Hematopoietic multipotent progenitor cell treated with erythropoietin and hydrocortisone succinate and interleukin-3 and kit ligand, for 6 days (in vitro differentiated cells): ENCODE measurements around the gene ZNF668.
A peak's percentile ranks its signal among the peaks of the same experiment; 100 is the strongest.
"Not testable (repeated sequence)": the region's sequence is repeated elsewhere in the genome, so short reads cannot be mapped to it uniquely, and the experiment has no call there.

ENCODE experiments used
- DNase-seq: peaks from one replicate; pipeline ENCODE4 v3.0.0-alpha.2; 2015

The ZNF668 gene

DNA sequence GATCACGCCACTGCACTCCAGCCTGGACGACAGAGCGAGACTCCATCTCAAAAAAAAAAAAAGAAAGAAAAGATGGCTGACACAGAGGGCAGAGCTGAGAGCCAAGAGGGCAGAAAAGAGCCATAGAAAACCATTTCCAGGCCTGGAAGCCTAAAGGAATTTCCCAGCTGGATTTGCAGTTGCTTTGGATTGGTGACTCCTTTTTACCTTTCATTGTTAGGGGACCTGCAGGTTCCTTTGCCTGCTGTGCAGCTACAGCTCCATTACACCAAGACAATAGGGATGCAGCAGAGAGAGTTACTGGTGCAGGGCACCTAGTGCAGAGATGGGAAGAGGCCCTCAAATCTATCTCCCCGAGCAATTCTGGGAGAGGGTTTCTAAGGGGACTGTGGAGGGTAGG is 18.4 kb downstream of the ZNF668 start:
- no peak for DNase-seq

DNA sequence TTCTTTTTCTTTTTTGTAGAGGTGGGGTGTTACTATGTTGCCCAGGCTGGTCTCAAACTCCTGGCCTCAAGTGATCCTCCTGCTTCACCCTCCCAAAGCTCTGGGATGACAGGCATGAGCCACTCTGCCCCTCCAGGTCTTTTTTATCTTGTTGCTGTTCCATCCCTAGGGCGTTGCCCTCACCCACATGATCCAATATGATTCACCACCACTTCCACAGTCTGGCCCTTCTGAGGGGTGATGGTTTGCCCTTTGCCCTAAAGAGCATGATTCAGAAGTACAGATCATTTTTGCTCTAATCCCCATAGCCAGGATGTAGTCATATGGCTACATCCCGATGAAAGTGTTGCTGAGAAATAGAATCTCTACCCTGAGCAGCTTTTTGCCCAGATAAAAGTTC is 21.9 kb downstream of the ZNF668 start:
- peak; percentile 68 for DNase-seq

DNA sequence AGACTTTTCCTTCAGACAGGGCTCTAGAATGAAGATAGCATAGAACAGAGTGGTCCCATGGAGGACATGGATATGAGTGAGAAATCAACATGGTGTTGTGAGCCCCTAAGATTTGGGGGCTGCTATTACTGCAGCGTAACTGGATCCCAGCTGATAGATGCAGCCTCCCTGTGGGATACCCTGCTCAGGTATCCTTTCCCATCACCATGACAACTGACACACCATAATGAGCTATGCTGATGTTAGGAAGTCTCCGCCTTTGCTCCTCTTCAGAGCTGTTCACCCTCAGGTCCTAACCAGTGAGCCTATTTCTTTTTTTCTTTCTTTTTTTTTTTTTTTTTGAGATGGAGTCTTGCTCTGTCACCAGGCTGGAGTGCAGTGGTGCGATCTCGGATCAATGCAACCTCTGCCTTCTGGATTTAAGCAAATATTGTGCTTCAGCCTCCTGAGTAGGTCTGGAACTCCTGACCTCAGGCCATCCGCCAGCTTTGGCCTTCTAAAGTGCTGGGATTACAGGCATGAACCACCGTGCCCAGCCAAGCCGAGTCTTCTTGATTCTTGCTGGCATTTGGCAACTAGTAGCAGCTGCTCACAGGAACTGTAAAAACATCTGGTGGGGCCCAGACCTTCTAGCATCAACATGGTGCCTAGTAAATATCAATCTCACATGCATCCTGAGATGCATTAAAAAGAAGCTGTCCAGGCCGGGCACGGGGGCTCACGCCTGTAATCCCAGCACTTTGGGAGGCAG is 23.6 kb downstream of the ZNF668 start:
- DNase-seq, result no peak

- no peak for DNase-seq
Measured at GRCh38 chr16:31043898-31044481, 30.1 kb downstream of the ZNF668 start.

- DNase-seq, result no peak
Measured at GRCh38 chr16:31043352-31043751, 30.7 kb downstream of the ZNF668 start.

DNA sequence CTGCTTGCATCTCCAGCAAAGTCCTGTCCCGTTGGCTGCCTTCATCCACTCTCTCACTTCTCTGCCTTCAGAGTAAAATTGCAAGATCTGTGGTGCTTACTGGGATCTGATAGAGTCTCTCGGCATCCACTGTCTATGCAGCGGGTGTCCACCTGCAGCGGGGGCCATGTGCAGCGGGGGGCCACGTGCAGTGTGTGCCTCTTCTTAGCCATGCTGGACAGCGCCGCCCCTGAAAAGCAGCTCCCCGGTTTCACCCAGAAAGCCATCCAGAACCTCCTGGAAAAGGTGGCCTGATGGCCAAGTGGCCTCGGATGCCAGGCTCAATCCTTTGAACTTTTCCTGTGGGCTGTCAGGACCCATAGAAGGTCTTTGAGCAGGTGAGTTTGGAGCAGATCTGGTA is 31.2 kb downstream of the ZNF668 start:
- DNase-seq, result no peak

- DNase-seq, result no peak
Measured at GRCh38 chr16:31038993-31039392, 35.0 kb downstream of the ZNF668 start.

DNA sequence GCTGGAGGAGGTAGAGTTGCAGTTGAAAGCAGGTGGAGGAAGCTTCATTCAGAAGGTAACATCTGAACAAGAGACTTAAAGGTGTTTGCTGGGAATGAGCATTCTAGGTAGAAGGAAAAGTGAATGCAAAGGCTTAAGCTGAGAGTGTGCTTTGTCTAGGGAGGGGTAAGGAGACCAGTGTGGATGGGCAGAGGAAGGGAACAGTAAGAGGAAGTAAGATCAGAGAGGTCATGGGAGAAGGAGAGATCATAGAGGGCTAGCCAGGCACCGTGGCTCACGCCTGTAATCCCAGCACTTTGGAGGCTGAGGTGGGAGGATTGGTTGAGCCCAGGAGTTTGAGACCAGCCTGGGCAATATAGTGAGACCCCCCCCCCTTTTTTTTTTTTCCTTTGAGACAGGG is 37.3 kb downstream of the ZNF668 start:
- DNase-seq, result no peak

GRCh38 chr16:31033709-31034492 is 40.1 kb downstream of the ZNF668 start:
- peak; percentile 96 for DNase-seq

- peak; percentile 98 for DNase-seq
Measured at GRCh38 chr16:31032736-31033708, 41.0 kb downstream of the ZNF668 start, which contains the start of gene STX4. STX4 (plus strand) TSS chr16:31033558; CDS start chr16:31033806, 248 bp downstream.

- DNase-seq, result no peak
Measured at GRCh38 chr16:31031276-31031675, 42.8 kb downstream of the ZNF668 start.

DNA sequence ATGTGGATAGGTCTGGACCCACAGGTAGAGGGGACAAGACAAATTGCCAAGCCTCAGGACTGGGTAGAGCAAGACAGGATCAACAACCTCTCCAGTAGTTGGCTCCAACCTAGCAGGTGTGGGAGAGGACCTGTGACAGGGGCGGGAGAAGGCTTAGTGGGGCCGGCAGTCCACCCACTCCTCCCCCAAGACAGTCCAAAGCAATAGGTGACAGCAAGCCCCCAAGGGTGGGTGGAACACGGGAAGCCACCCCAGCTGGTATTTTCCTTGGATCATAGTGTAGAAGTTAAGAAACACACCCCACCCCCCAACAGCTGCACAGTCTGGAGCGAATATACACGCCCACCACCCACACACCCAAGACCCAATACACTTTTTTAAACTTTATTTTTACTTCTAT is 44.8 kb downstream of the ZNF668 start:
- no peak for DNase-seq

DNA sequence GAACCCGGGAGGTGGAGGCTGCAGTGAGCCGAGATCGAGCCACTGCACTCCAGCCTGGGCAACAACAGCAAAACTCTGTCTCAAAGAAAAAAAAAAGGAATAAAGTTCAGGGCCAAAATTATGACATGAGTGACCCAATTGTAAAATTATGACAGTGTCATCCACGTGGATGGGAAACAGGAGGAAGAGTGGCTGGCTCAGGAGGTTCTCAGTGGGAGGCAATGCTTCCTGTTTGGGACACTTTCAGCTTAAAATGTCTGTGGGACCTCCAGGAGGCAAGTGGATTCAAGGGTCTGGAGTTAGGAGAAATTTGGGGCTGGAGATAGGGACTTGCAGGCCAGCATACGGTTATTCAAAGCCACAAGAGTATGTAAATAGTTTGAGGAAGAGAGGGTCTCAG is 48.7 kb downstream of the ZNF668 start:
- DNase-seq, result no peak

DNA sequence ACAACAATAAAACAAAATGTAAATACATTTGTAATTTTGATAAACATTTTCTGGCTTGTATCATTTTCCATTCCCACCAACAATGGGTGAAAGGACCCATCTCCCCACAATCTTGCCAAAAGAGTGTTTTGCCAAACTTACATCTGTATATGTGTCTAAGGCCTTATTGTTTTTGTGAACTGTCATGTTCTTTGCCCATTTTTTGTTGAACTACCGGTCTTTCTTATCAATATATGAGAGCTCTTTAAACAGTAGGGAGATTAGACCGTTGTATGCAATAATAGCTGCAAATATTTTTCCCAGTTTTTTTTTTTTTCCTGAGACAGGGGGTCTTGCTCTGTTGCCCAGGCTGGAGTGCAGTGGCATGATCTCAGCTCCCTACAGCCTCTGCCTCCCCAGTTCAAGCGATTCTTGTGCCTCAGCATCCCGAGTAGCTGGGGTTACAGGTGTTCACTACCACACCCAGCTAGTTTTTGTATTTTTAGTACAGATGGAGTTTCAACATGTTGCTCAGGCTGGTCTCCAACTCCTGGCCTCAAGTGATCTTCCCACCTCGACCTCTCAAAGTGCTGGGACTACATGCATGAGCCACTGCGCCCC is 50.3 kb downstream of the ZNF668 start:
- DNase-seq, result no peak

DNA sequence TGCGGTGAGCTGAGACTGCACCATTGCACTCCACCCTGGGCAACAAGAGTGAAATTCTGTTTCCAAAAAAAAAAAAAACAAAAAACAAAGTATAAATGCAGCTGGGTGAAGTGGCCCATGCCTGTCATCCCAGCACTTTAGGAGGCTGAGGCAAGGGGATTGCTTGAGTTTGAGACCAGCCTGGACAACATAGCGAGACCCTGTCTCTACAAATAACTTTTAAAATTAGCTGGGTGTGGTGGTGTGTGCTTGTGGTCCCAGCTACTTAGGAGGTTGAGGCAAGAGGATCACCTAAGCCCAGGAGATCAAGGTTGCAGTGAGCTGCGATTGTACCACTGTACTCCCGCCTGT is 50.8 kb downstream of the ZNF668 start:
- DNase-seq, result no peak

DNA sequence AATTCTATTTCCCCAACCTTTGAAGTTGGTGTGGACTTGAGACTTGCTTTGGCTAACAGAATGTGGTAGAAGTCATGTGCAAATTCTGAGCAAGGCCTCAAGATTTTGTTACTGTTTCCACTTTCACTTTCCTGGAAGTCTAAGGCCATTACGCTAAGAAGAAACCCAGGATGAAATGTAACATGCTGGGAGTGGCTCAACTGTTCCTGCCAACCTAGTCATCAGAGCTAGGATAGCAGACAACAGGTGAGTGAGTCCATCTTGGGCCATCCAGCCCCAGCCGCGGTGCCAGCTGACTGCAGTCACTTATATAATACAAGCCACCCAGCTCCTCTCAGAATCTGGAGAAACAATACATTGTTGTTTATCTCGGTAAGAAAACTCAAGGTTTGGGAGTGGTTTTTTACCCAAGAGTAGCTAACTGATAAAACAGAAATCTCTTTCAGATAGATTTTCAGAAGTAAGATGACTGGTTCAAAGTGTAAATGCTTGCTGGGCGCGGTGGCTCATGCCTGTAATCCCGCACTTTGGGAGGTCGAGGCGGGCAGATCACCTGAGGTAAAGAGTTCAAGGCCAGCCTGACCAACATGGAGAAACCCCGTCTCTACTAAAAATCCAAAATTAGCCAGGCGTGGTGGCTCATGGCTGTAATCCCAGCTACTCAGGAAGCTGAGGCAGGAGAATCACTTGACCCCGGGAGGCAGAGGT is 51.3 kb downstream of the ZNF668 start:
- no peak for DNase-seq

DNA sequence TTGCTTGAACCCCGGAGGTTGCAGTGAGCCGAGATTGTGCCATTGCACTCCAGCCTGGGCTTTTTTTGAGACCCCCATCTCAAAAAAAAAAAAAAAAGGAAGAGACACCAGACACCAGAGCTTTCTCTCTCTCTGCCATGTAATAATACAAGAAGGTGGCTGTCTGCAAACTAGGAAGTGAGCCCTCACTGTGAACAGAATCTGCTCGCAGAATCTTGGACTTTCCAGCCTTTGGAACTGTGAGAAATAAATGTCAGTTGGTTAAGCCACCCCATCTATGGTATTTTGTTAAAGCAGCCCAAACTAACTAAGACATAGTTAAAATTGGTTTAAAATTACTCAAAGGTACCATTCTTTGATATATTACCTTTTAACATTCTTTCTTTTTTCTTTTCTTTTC is 53.5 kb downstream of the ZNF668 start:
- DNase-seq, result no peak

- not testable (repeated sequence) for DNase-seq
Measured at GRCh38 chr16:31017756-31018155, 56.3 kb downstream of the ZNF668 start.

DNA sequence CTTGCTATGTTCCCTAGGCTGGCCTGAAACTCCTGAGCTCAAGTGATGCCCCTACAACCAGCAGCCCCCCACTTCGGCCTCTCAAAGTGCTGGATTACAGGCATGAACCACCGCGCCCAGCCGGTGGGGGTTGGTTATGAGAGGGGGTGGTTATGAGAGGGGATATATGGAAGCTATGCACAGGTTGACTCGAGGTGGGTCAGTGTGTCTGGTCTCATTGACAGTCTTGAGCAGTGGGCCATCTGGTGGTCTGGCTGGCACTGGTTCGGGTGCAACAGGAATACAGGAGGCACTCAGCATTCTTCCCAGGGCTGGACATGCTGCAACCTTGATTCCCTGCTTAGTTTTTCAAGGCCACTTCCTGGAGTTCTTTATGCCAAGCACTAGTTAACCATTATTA is 58.0 kb downstream of the ZNF668 start:
- DNase-seq, result no peak

GRCh38 chr16:31013292-31013691 is 60.7 kb downstream of the ZNF668 start:
- not testable (repeated sequence) for DNase-seq

GRCh38 chr16:31011815-31012214 is 62.2 kb downstream of the ZNF668 start:
- not testable (repeated sequence) for DNase-seq
